Right atrium auricular region (tissue), 2 donors: ENCODE results near the gene NUDT3. TPM values are rescaled to one million over a fixed set of nuclear protein-coding genes. Genes with fewer than 3 reads are reported as not detected.

Experiments used
- DNase-seq: peaks from one replicate; pipeline ENCODE4 v3.0.0-alpha.2; 2019; ENCODE audit warnings: low spot score
- H3K27ac ChIP-seq, 2 donors: fragments of 200-600 bp; sonication (generic); 1 replicate in 1 of 2; 2 replicates in 1 of 2; pipeline ENCODE4 v1.5.1; 2016 to 2019
- H3K27me3 ChIP-seq, 2 donors: fragments of 200-600 bp; sonication (generic); one replicate each; pipeline versions ENCODE4 v1.5.1 to v1.6.0; 2017 to 2019
- H3K36me3 ChIP-seq: fragments of 200-600 bp; sonication (generic); one replicate; pipeline ENCODE4 v1.5.1; 2016
- H3K4me1 ChIP-seq, 2 donors: fragments of 200-600 bp; sonication (generic); one replicate each; pipeline versions ENCODE4 v1.5.1 to v1.6.0; 2017 to 2019
- H3K4me3 ChIP-seq, 2 donors: fragments of 200-600 bp; sonication (generic); 1 replicate in 1 of 2; 2 replicates in 1 of 2; pipeline ENCODE4 v1.5.1; 2017 to 2019; ENCODE audit warnings: mild to moderate bottlenecking in 1 of 2, moderate library complexity in 1 of 2
- H3K9me3 ChIP-seq, 2 donors: fragments of 200-600 bp; sonication (generic); one replicate each; pipeline ENCODE4 v1.5.1; 2019
- CTCF ChIP-seq, 2 donors: fragments of 200-600 bp; sonication (generic); IDR thresholded peaks; one replicate each; pipeline ENCODE4 v1.5.1; 2019; ENCODE audit warnings: antibody characterized with exemption in 2 of 2
- total RNA-seq, 2 donors: library from RNA; depleted of rRNA; stranded (reverse); fragments of >200 nt; gene quantifications; one replicate each; pipeline ENCODE4 v1.1.0, GENCODE V29; 2016

Gene NUDT3
- total RNA-seq, 2 donors from 2014 or later: 47.2 to 53.5 TPM

DNA sequence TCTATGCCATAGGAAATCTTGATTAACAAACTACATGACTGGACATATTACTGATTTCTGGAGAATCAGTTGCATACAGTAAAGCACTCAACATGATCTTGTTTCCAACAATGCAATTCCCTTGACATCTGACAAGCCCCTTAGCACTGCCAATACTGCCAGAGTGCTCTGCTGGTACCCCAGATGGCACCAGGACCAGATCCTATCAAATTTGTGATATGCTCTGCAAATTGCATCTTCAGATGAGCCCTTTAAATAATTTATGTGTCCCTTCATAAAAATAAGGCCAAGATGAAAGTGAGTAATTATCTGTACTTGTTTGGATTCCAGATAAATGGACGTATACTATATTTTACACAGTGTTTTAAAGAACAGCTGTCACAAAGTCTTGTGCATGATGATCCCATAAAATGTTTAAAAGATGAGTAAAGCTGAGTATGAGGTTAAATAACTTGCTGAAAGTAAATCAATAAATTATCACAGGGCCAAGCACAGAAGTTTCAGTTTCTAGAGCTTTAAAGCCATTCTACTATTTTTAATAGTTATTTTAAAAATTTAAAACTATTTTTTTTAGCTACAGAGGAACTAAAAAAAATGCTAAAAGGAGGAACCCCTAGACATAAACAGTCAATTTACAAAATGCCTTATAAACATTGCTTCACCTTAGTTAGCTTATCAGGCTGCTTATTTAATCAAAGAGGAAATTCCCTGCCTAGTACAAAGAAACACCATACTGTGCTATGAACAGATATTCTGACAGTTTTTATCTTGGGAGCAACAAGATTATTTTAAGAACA is 42.1 kb downstream of the NUDT3 start:
- H3K36me3 ChIP-seq: no peaks in the 10 kb centered on the region
- H3K4me3 ChIP-seq: no peak overlapping the region
- TF ChIP-seq CTCF (IDR thresholded peaks at IDR 0.05): no peak
- H3K9me3 ChIP-seq: no peaks in the 10 kb centered on the region
- DNase-seq: no peak
- H3K27me3 ChIP-seq: no peaks in the 10 kb centered on the region
- peaks cover 0 to 26% of the 10 kb centered on the region in 2 donors for H3K4me1 ChIP-seq
- peak overlapping the region in 1 of 2 donors; percentile 36 for H3K27ac ChIP-seq

- Histone ChIP-seq H3K4me1 (peaks cover 0 to 33% of the 10 kb centered on the region in 2 donors), H3K27ac (no peak overlapping the region)
Observed at GRCh38 chr6:34349211-34349610, 43.3 kb downstream of the NUDT3 start.

GRCh38 chr6:34347303-34347702 is 45.2 kb downstream of the NUDT3 start:
- Histone ChIP-seq H3K4me3 (no peak overlapping the region), H3K27me3 (no peaks in the 10 kb centered on the region), H3K9me3 (no peaks in the 10 kb centered on the region), H3K27ac (no peak overlapping the region), H3K36me3 (no peaks in the 10 kb centered on the region), H3K4me1 (peaks cover 0 to 45% of the 10 kb centered on the region in 2 donors)
- no peak for TF ChIP-seq CTCF (IDR thresholded peaks at IDR 0.05)
- DNase-seq: no peak

More at GRCh38 chr6:34349211-34349610, 43.3 kb downstream of the NUDT3 start:
- Histone ChIP-seq H3K9me3 (no peaks in the 10 kb centered on the region), H3K4me3 (no peak overlapping the region), H3K27me3 (no peaks in the 10 kb centered on the region), H3K36me3 (no peaks in the 10 kb centered on the region)
- TF ChIP-seq CTCF (IDR thresholded peaks at IDR 0.05): no peak
- DNase-seq: no peak

GRCh38 chr6:34346175-34347119 is 46.0 kb downstream of the NUDT3 start:
- Histone ChIP-seq H3K27ac (no peak overlapping the region), H3K36me3 (no peaks in the 10 kb centered on the region), H3K9me3 (no peaks in the 10 kb centered on the region), H3K27me3 (no peaks in the 10 kb centered on the region), H3K4me3 (no peak overlapping the region), H3K4me1 (peaks cover 0 to 49% of the 10 kb centered on the region in 2 donors)
- no peak for TF ChIP-seq CTCF (IDR thresholded peaks at IDR 0.05)
- DNase-seq: no peak

DNA sequence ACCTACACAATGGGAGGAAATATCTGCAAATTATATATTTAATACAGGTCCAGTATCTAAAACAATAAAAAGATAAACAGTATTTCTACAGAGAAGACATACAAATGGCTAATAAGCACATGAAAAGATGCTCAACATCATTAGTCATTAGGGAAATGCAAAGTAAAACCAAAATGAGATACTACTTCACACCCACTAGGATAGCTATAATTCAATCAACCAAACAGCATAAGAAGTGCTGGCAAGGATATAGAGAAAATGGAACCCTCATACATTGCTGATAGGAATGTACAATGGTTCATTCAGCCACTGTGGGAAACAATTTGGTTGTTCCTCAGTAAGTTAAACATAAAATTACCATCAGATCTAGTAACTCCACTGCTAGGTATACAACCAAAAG is 48.7 kb downstream of the NUDT3 start:
- H3K9me3 ChIP-seq: no peaks in the 10 kb centered on the region
- peaks cover 0 to 56% of the 10 kb centered on the region in 2 donors for H3K4me1 ChIP-seq
- H3K4me3 ChIP-seq: no peak overlapping the region
- no peak for TF ChIP-seq CTCF (IDR thresholded peaks at IDR 0.05)
- H3K27me3 ChIP-seq: no peaks in the 10 kb centered on the region
- no peak for DNase-seq
- no peak overlapping the region for H3K27ac ChIP-seq
- H3K36me3 ChIP-seq: no peaks in the 10 kb centered on the region
